G401.6 (cell line): ENCODE measurements around the gene KIF11.
"Not testable (repeated sequence)": the region's sequence is repeated elsewhere in the genome, so short reads cannot be mapped to it uniquely, and the experiment has no call there.

Source experiments
- FAIRE-seq: peaks from 2 replicates; lab custom pipeline; 2012; peaks lifted over from hg19 to GRCh38; lab: Jason Lieb, UNC

The KIF11 gene

DNA sequence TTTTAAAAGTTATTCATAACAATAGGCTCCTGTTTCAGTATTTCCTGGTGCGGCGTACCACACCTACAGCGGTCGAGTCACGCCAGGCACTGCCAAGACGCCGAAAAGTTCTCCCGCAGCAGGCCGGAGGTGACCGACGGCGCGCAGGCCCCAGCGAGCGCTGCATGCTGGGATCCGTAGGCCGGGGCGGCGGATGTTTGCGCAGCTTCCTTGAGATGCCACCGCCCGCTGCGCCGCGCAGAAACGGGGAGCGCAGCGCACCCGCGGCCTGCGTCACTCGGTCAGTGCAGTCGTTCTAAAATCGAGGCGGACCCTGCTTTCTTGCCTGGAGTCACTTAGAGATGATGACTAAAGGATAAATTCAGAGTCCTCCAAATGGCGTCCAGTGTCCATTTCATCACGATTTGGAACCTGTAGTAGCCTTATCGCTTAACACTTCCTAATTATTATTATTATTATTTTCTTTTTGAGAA, 1.3 kb upstream of the KIF11 start:
- FAIRE-seq, result no peak

DNA sequence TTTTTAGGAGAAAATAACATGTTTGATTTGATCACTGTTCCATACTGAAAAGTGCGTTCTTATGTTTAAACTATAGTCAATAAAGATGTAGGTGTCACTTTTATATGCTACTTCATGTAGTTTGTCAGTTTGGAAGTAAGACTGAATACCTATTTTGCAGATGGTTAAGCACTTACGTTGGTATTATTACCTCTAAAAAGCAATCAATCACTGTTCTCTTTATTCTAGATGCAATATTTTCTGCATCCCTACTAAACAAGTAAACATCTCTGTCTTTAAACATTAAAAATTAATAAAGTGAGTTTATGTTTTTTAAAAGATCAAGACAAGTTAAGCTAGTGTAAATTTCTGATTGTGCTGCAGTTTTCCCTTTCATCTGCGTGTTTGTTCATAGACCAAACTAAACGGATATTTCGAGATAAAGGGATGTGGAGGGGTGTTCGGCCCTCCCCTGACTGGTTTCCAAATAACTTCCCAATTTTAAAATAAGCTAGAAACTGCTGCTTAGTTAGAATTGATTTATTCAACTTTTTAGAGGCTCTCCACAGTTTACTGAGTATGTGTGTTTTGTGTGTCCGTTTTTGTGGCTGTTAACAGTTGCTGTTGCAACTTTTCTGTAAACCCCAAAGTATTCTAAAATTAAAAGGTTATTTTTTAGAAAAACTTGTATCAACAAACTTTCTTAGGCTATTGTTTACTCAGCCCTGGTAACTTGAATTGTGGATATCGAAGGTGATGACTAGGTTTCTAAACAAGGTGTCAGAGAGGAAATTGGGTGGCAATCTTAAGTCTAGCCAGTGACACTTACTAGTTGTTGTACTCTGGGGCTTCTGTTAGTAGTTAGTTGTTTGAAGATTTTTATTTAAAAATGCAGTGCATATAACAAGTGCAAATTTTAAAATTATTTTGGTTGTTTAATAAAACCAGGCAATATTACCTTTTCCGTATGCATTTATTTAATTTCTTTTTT, 974 bp downstream of the KIF11 start:
- FAIRE-seq, result peak; percentile 34

GRCh38 chr10:92595505-92595904, 2.6 kb downstream of the KIF11 start:
- FAIRE-seq, result no peak

DNA sequence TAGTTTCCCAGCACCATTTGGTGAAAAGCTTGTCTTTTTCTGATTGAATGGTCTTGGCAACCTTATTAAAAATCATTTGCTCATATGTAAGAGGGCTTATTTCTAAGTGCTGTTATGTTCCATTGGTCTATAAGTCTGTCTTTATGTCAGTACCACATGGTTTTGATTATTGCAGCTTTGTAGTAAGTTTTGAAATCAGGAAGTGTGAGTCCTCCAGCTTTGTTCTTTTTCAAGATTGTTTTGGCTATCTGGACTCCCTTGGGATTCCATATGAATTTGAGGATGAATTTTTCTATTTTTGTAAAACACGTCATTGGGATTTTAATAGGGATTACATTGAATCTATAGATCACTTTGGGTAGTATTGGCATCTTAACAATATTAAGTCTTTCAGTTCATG, 5.4 kb downstream of the KIF11 start:
- no peak for FAIRE-seq

- FAIRE-seq, result no peak
These were observed 11.9 kb downstream of the KIF11 start for GRCh38 chr10:92604841-92605240.

DNA sequence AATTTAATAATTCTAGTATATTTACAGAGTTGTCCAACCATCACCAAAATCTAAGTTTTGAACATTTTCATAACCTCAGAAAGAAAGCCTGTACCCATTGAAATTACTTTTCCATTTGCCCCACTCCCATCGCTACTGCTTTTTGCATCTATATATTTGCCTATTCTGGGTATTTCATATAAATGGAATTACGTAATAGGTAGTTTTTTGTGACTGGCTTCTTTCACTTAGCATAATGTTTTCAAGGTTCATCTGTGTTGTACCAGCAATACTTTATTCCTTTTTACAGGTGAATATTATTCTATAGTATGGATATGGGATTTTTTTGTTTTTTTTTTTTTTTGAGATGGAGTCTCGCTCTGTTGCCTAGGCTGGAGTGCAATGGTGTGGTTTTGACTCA, 22.6 kb downstream of the KIF11 start:
- FAIRE-seq, result no peak

- peak; percentile 74 for FAIRE-seq
These were observed 26.4 kb downstream of the KIF11 start for GRCh38 chr10:92619368-92619767.

GRCh38 chr10:92627845-92628480, 35.0 kb downstream of the KIF11 start:
- no peak for FAIRE-seq

DNA sequence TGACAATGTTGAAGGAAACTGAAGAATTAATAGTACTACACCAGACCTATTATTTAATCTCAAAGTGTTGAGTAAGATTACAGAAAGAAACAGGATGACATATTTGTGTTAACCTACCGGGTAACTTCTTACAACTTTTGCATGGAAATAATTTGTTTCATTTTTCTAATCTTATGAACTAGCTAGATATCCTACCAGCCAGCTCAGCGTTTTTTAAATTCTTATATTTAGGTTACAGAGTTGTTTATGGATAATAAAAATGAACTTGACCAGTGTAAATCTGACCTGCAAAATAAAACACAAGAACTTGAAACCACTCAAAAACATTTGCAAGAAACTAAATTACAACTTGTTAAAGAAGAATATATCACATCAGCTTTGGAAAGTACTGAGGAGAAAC, 37.0 kb downstream of the KIF11 start:
- peak; percentile 46 for FAIRE-seq

- FAIRE-seq, result no peak
These were observed 45.1 kb downstream of the KIF11 start for GRCh38 chr10:92638037-92638436.

- FAIRE-seq, result no peak
These were observed 47.2 kb downstream of the KIF11 start for GRCh38 chr10:92640107-92640506.

DNA sequence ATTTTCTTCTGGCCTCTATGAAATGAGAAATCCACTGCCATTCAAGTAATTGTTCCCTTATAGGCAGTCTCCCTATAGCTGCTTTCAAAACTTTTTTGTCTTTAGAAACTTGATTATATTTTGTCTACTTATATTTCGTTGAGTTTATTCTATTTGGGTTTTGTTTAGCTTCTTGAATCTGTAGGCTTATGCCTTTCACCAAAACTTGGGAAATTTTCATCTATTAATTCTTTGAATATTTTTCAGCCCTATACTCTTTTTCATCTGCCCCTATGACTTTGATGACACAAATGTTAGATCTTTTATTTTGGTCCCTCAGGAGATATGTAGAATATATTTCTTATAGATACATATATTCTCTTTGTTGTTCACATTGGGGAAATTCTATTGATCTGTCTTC, 48.6 kb downstream of the KIF11 start:
- FAIRE-seq, result no peak

DNA sequence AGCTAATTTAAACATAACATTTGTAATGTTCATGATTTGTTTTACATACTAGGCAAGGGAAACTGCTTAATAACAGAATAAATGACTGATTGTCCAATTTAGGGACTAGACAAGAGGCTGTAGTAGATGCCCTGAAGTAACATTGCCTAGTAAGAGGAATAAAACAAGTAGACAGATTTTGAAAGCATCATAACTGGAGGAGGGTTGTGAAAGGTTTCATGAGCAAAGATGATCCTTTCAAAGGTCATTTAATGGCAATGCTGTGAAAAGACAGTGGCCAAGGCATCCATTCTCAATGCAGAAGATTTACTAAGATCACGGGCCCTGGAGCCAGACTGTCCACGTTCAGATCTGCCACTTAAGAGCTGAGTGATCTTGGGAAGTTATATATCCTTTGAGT, 52.0 kb downstream of the KIF11 start:
- FAIRE-seq, result no peak

GRCh38 chr10:92650864-92651263, 57.9 kb downstream of the KIF11 start:
- not testable (repeated sequence) for FAIRE-seq

DNA sequence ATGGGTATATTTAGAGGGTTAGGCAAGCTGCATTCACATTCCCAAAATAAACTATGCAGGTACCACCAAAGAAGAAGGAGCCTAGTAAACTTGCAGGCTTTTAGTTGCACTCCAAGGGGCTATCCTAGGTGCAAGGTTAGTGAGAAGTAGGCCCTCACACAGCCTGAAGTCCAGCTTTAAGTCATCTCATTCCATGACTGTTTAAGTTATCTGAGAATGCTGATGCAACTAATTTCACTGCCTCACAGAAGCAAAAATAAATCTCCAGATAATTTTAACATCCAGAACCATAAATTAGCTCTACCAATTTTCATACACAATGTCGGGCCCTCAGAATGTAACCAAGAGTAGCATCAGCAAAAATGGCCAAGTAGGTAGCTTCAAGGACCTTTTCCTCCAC, 62.5 kb downstream of the KIF11 start:
- no peak for FAIRE-seq

- no peak for FAIRE-seq
These were observed 63.5 kb downstream of the KIF11 start for GRCh38 chr10:92656266-92656961.

DNA sequence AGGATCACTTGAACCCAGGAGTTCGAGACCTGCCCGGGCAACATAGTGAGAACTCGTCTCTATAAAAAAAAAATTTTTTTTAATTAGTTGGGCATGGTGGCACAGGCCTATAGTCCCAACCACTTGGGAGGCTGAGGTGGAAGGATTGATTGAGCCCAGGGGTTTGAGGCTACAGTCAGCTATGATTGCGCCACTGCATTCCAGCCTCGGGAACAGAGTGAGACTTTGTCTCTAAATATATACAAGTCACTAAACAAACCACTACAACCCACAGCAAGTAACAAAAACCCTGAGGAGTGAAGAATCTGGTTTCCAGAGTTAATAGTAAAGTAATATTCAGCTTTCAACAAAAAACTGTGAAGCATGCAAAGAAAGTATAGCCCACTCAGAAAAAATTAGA, 64.1 kb downstream of the KIF11 start:
- no peak for FAIRE-seq

GRCh38 chr10:92662848-92663247, 69.9 kb downstream of the KIF11 start:
- FAIRE-seq, result no peak

- FAIRE-seq, result no peak
These were observed 71.4 kb downstream of the KIF11 start for GRCh38 chr10:92664322-92664721.

- no peak for FAIRE-seq
These were observed 74.1 kb downstream of the KIF11 start for GRCh38 chr10:92667078-92667477.

DNA sequence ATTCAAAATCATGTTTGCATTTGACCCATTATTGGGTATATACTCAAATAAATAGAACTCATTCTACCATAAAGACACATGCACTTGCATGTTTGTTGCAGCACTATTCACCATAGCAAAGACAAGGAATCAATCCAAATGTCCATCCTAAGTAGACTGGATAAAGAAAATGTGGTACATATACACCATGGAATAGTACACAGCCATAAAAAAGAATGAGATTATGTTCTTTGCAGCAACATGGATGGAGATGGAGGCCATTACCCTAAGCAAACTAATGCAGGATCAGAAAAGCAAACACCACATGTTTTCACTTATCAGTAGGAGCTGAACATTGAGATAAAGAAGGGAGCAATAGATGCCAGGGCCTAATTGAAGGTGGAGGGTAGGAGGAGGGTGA, 84.8 kb downstream of the KIF11 start:
- FAIRE-seq, result no peak

GRCh38 chr10:92678206-92678605, 85.3 kb downstream of the KIF11 start:
- no peak for FAIRE-seq

DNA sequence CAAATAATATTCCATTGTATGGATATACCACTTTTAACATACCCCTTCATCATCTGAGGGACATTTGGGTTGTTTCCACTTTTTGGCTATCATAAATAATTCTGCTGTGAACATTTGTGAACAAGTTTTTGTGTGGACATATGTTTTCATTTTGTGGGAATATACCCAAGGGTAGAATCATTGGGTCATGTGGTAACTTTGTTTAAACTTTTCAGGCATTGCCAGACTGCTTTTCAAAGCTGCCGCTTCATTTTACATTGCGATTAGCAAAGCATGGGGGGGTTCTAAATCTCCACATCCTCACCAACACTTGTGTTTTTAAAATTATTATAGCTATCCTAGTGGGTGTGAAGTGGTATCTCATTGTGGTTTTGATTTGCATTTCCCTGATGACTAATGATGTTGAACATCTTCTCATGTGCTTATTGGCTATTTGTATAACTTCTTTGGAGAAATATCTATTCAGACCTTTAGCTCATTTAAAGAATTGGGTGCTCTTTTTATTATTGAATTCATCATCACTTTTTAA, 88.4 kb downstream of the KIF11 start:
- no peak for FAIRE-seq
